ENCODE results near the gene ATXN10.

The ATXN10 gene

GRCh38 chr22:45752036-45752435 lies 80.4 kb downstream of the ATXN10 start:
- no peak for DNase-seq (ENCODE audit: low read depth in 2 of 3, low spot score in 2 of 3)

DNA sequence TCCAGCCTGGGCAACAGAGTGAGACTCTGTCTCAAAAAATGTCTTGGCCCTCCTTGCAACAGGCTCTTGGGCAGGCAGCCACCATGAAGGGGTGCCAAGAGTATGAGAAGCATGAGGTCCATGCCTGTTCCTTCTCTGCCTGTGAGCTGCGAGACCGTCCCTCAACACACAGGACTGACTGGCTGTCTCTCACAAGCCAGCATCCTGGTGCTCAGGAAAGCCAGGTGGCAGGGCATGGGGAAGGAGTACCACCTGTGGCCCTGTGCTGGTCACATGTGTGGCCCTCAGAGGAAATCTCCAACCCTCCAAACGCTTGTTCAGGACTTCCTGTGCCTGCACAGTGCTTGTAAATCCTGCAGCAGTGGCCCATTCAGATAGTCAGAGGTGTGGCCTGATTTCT lies 83.2 kb downstream of the ATXN10 start:
- DNase-seq (ENCODE audit: low read depth in 2 of 3, low spot score in 2 of 3), result no peak

- DNase-seq (ENCODE audit: low read depth in 2 of 3, low spot score in 2 of 3), result no peak
Observed at GRCh38 chr22:45756558-45756957, 84.9 kb downstream of the ATXN10 start.

GRCh38 chr22:45757068-45757467 lies 85.4 kb downstream of the ATXN10 start:
- no peak for DNase-seq (ENCODE audit: low read depth in 2 of 3, low spot score in 2 of 3)

GRCh38 chr22:45757936-45758335 lies 86.3 kb downstream of the ATXN10 start:
- DNase-seq (ENCODE audit: low read depth in 2 of 3, low spot score in 2 of 3), result no peak

DNA sequence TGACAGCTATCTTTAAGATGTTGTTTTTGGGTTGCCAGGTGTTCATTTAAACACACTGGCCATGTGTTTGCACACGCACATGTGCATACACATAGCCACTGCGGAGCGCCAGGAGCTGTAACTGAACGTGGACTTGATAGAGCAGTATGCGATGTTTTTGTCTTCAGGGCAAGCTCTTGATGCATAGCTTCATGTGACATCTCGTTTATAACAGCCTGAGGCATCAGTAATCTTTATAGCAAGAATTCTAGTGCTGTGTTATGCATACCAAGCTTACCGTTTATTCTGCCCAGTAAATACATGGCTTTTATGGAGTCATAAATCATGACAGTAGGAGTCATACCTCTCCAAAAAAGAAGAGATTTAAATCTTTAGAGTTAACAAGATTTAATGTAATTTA lies 87.0 kb downstream of the ATXN10 start:
- DNase-seq (ENCODE audit: low read depth in 2 of 3, low spot score in 2 of 3), result no peak

DNA sequence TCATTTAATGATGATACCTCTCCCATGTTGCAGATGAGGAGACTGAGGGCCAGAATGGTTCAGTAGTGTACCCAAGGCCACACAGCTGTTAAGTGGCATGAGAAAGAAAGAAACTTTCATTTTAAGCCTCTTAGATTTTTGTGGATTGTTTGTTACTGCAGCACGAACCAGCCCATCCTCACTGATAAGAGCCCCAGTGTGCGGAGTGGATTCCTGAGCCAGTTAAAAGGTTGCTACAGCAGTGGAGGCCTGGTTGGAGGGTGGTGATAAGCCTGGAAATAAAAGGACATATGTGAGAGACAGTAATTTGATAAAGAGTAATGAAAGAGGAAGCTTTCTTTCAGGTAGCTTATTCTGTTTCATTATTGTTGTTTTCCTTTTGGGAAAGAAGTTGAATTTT lies 89.0 kb downstream of the ATXN10 start:
- no peak for DNase-seq (ENCODE audit: low read depth in 2 of 3, low spot score in 2 of 3)

- DNase-seq (ENCODE audit: low read depth in 2 of 3, low spot score in 2 of 3), result no peak
Observed at GRCh38 chr22:45762545-45763235, 91.1 kb downstream of the ATXN10 start.

- no peak for DNase-seq (ENCODE audit: low read depth in 2 of 3, low spot score in 2 of 3)
Observed at GRCh38 chr22:45763236-45763624, 91.6 kb downstream of the ATXN10 start.

DNA sequence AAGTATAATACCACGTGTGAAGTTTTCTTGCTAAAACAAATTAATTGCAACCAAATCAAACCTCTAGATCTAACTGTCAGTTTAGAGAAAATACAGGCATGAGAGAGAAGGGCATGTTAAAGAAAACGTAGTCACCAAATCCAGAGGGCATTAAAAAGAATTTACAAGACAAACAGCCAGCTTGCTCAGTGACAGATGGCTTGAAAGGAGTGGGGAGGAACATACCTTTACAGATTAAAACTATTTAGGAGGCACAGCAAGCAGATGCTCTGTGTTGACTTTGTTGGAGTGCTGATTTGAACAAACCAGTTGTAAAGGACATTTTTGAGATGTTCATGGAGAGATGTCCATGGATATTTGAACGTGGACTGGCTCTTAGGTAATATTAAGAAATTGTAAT lies 96.9 kb downstream of the ATXN10 start:
- DNase-seq (ENCODE audit: low read depth in 2 of 3, low spot score in 2 of 3), result no peak

GRCh38 chr22:45769569-45770210 lies 98.1 kb downstream of the ATXN10 start:
- no peak for DNase-seq (ENCODE audit: low read depth in 2 of 3, low spot score in 2 of 3)

DNA sequence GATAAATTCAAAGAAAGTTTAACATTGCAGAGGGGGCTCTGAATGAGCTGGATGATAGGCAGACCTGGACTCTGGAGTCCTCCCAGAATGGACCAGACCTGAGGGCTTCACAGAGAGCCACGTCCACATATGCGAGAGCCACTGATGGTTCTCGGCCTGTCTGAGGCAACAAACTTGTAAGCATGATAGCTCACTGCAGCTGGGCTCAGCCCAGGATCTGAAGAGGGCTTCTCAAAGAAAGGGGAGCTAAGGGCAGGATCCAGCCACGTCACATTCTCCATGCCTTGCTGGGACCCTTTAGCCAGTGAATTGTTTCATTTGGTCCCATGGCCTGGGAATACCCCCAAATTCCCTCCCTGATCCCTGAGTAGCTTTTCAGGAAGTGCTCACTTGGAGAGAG lies 98.9 kb downstream of the ATXN10 start:
- no peak for DNase-seq (ENCODE audit: low read depth in 2 of 3, low spot score in 2 of 3)

- no peak for DNase-seq (ENCODE audit: low read depth in 2 of 3, low spot score in 2 of 3)
Observed at GRCh38 chr22:45771057-45771456, 99.4 kb downstream of the ATXN10 start.

- DNase-seq (ENCODE audit: low read depth in 2 of 3, low spot score in 2 of 3), result no peak
Observed at GRCh38 chr22:45771711-45772110, 100.1 kb downstream of the ATXN10 start.

GRCh38 chr22:45772743-45773142 lies 101.1 kb downstream of the ATXN10 start:
- no peak for DNase-seq (ENCODE audit: low read depth in 2 of 3, low spot score in 2 of 3)

DNA sequence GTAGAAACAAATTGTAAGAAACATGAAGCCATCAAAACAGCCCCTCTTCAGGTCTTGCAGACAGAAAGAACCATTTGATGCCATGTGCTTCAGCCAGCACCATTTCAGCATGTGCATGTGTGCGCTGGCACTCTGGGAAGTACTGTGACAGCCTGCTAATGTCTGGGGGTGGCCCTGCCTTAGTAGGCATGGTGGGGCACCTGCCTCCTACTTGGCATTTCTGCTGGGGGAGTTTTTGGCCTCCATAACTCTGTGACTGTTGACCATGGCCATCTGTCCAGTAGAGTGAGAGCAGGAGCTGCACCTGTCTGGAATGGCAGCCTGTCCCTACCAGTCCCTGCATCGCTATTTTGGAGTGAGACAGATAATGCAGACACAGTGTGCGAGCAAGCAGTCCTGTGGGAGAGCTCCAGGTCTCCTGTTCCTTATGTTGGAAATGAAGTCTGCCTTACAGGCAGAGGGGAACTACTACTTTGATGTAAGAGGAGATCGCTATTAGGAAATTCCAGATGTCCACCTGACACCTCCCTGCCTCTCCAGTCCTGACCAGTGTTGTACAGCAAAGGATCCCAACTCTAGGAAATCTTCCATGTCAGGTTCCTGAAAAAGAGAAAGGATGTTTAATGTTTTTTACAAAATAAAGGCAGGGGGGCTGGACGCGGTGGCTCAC lies 102.5 kb downstream of the ATXN10 start:
- DNase-seq (ENCODE audit: low read depth in 2 of 3, low spot score in 2 of 3), result no peak

GRCh38 chr22:45775062-45775461 lies 103.4 kb downstream of the ATXN10 start:
- no peak for DNase-seq (ENCODE audit: low read depth in 2 of 3, low spot score in 2 of 3)

DNA sequence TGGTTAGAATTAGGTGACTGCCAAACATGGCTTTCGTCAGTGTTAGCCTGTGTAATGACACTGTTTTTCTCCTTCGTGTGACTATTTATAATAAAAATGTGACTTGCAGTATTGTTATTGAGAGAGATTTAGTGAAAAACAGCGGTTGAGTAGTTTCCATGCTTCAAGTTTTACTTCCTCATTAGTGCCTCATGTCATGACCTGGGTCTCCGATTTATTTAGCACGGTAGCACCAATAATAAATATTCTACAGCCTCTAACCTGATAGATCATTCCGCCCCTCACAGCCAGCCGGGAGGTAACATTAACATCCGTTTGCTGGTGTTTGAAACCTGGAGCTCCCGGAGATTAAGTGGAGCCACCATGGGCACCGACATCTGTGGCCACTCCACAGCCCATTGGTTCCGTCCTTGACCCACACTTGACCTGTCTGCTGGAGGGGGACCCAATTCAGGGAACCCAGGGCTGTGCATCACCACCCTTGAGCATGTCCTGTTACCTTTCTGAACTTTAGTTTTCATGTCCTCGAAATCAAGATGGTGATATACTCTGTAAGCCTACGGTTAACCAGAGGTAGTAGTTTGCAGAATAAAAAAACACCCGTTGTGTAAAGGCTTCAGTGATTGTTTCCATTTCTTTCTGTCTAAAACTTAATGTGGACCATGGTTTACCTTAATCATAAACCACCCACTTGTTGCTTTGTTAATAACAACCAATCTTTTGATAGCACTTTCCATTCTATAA lies 104.1 kb downstream of the ATXN10 start:
- DNase-seq (ENCODE audit: low read depth in 2 of 3, low spot score in 2 of 3), result no peak

DNA sequence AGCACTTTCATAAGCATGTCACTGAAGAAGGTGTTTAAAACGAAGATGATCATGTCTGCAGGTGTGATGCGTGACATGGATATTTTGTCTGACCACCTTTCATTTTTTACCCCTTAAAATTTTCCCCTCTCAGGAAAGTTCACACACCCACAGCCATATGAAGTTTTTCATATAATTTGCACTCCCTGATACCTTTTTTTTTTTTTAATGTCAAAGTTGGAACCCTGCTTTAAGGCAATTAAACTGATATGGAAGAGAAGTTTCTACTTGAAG lies 104.6 kb downstream of the ATXN10 start:
- DNase-seq (ENCODE audit: low read depth in 2 of 3, low spot score in 2 of 3), result no peak

DNA sequence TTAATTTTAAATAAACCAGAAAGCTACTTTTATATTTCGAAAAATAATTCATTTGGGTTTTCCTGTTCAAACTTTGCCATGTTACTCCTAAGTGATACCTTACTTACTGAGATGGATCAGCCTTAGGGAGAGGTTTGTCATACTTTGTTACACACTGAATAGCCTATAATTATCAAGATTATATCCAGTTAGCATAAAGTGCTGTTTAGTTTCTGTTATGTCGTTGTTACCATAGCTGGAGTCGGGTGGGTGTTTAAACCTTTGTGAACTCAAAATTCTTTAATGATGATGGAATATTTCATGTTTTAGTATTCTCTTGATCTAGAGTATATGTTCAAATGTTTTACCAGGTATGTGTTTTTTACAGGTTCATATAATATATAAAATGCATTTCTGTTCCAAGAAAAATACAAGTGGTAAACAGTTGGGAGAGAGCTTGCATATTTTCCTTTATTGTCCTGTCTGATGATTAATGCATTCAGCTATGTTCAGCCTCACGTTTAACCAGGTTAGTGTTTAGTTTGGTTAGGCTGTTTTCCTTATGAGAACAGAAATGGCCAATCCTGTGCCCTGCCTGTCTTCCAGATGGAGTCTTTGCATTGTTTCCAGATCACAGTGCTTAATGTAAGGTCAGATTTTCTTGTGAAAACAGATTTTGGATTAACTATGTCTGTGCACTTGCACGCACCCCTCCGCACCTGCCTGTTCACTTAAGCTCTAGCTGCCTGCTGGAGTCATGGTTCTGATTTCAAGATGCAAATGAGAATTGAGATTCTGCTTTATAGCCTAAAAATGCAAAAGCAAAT lies 105.6 kb downstream of the ATXN10 start:
- no peak for DNase-seq (ENCODE audit: low read depth in 2 of 3, low spot score in 2 of 3)

DNA sequence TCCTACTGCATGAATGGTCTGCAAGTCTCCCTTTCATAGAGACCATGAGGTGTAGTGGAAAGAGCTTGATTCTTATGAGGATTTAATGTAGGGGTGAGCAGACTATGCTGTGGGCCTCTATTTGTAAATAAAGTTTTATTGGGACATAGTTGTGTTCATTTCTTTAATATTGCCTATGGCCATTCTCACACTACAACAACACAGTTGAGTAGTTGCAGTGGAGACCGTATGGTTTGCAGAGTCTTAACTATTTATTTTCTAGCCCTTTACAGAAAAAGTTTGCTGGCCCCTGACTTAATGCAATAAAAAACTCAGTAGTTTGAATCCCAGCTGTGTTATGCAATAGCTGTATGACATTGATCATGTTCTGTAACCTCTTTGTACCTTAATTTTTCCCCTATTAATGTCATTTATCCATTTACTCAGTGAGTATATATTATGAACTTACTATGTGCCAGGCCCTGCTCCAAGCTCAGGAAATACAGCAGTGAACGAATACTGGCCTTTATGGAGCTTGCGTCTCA lies 106.3 kb downstream of the ATXN10 start:
- no peak for DNase-seq (ENCODE audit: low read depth in 2 of 3, low spot score in 2 of 3)

Data from activated CD8-positive, alpha-beta memory T cell treated with anti-CD3 and anti-CD28 coated beads for 48 hours (primary cell).